ENCODE results near the gene CTRL. TPM values are rescaled to one million over a fixed set of nuclear protein-coding genes. Genes with fewer than 3 reads are reported as not detected.

Gene CTRL
- total RNA-seq, 1 experiment from 2014 or later: 2.6 TPM

GRCh38 chr16:67888331-67888730 is 43.3 kb downstream of the CTRL start:
- no peak for TF ChIP-seq CTCF (IDR thresholded peaks at IDR 0.05; ENCODE audit: unreplicated experiment)
- Mint-ChIP-seq H3K27me3 (ENCODE audit: unreplicated experiment) (no peaks in the 10 kb centered on the region), H3K4me3 (ENCODE audit: low read depth, unreplicated experiment) (no peak overlapping the region), H3K4me1 (ENCODE audit: low read depth, unreplicated experiment) (peaks cover 3% of the 10 kb centered on the region), H3K9me3 (ENCODE audit: low read depth, unreplicated experiment) (no peaks in the 10 kb centered on the region), H3K27ac (ENCODE audit: unreplicated experiment) (no peak overlapping the region), H3K36me3 (ENCODE audit: insufficient read depth, unreplicated experiment) (peaks cover 23% of the 10 kb centered on the region)
- CTCF ChIA-PET: no interaction called here
- intact Hi-C loops (cut with micrococcal nuclease; ENCODE audit: unreplicated experiment): no loop called here
- no peak for DNase-seq
- BruUV-seq (replicated peaks): no TSS peak

- TF ChIP-seq CTCF (IDR thresholded peaks at IDR 0.05; ENCODE audit: unreplicated experiment): no peak
- CTCF ChIA-PET: interaction anchor here (0.6 kb wide), 1 partner anchor 1170 kb away, joined by 4 read pairs; no protein-coding TSS in a partner anchor
- no peak for DNase-seq
- H3K36me3 Mint-ChIP-seq (ENCODE audit: insufficient read depth, unreplicated experiment): peaks cover 29% of the 10 kb centered on the region
- intact Hi-C loops (cut with micrococcal nuclease; ENCODE audit: unreplicated experiment): no loop called here
- peaks cover 10% of the 10 kb centered on the region for H3K4me1 Mint-ChIP-seq (ENCODE audit: low read depth, unreplicated experiment)
- H3K27ac Mint-ChIP-seq (ENCODE audit: unreplicated experiment): no peak overlapping the region
- BruUV-seq (replicated peaks): no TSS peak
- no peaks in the 10 kb centered on the region for H3K9me3 Mint-ChIP-seq (ENCODE audit: low read depth, unreplicated experiment)
- no peak overlapping the region for H3K4me3 Mint-ChIP-seq (ENCODE audit: low read depth, unreplicated experiment)
- no peaks in the 10 kb centered on the region for H3K27me3 Mint-ChIP-seq (ENCODE audit: unreplicated experiment)
Observed at GRCh38 chr16:67886387-67886786, 45.3 kb downstream of the CTRL start.

- no peak for DNase-seq
- H3K27me3 Mint-ChIP-seq (ENCODE audit: unreplicated experiment): no peaks in the 10 kb centered on the region
- H3K4me3 Mint-ChIP-seq (ENCODE audit: low read depth, unreplicated experiment): no peak overlapping the region
- no peak for TF ChIP-seq CTCF (IDR thresholded peaks at IDR 0.05; ENCODE audit: unreplicated experiment)
- H3K36me3 Mint-ChIP-seq (ENCODE audit: insufficient read depth, unreplicated experiment): peaks cover 33% of the 10 kb centered on the region
- CTCF ChIA-PET: interaction anchor here (0.6 to 0.8 kb wide), 2 partner anchors 66 to 1171 kb away, joined by 4 read pairs; no protein-coding TSS in a partner anchor
- peaks cover 10% of the 10 kb centered on the region for H3K4me1 Mint-ChIP-seq (ENCODE audit: low read depth, unreplicated experiment)
- H3K27ac Mint-ChIP-seq (ENCODE audit: unreplicated experiment): no peak overlapping the region
- intact Hi-C loops (cut with micrococcal nuclease; ENCODE audit: unreplicated experiment): no loop called here
- no peaks in the 10 kb centered on the region for H3K9me3 Mint-ChIP-seq (ENCODE audit: low read depth, unreplicated experiment)
- BruUV-seq (replicated peaks): no TSS peak
Observed at GRCh38 chr16:67885976-67886375, 45.7 kb downstream of the CTRL start.

- H3K36me3 Mint-ChIP-seq (ENCODE audit: insufficient read depth, unreplicated experiment): peaks cover 36% of the 10 kb centered on the region
- H3K4me1 Mint-ChIP-seq (ENCODE audit: low read depth, unreplicated experiment): peaks cover 10% of the 10 kb centered on the region
- no peaks in the 10 kb centered on the region for H3K9me3 Mint-ChIP-seq (ENCODE audit: low read depth, unreplicated experiment)
- intact Hi-C loops (cut with micrococcal nuclease; ENCODE audit: unreplicated experiment): no loop called here
- no peak overlapping the region for H3K4me3 Mint-ChIP-seq (ENCODE audit: low read depth, unreplicated experiment)
- H3K27me3 Mint-ChIP-seq (ENCODE audit: unreplicated experiment): no peaks in the 10 kb centered on the region
- CTCF ChIA-PET: interaction anchor here (0.8 kb wide), 1 partner anchor 66 kb away, joined by 4 read pairs; no protein-coding TSS in a partner anchor
- no peak for TF ChIP-seq CTCF (IDR thresholded peaks at IDR 0.05; ENCODE audit: unreplicated experiment)
- H3K27ac Mint-ChIP-seq (ENCODE audit: unreplicated experiment): no peak overlapping the region
- no peak for DNase-seq
- no TSS peak for BruUV-seq (replicated peaks)
Observed at GRCh38 chr16:67885545-67885944, 46.1 kb downstream of the CTRL start.

All from Calu3 (cell line).